ENCODE results near the gene ANKRD34C.

Gene ANKRD34C

GRCh38 chr15:79282371-79283251 lies at the start of gene ANKRD34C:
TSS of gene ANKRD34C (plus strand) at chr15:79282722. CDS start at chr15:79293285, 10,563 bp downstream.
- DNase-seq (ENCODE audit: extremely low read depth, low read depth) = no peak

GRCh38 chr15:79233236-79233635 lies 49.3 kb upstream of the ANKRD34C start:
- no peak for TF ChIP-seq CTCF (IDR thresholded peaks at IDR 0.05; ENCODE audit: low read depth, low read length)
- DNase-seq (ENCODE audit: extremely low read depth, low read depth) = no peak

More at GRCh38 chr15:79282371-79283251, at the start of gene ANKRD34C:
- no peak for TF ChIP-seq CTCF (IDR thresholded peaks at IDR 0.05; ENCODE audit: low read depth, low read length)

- no peak for DNase-seq (ENCODE audit: extremely low read depth, low read depth)
- TF ChIP-seq CTCF (IDR thresholded peaks at IDR 0.05; ENCODE audit: low read depth, low read length) = no peak
Measured at GRCh38 chr15:79240036-79240435, 42.5 kb upstream of the ANKRD34C start.

- no peak for TF ChIP-seq CTCF (IDR thresholded peaks at IDR 0.05; ENCODE audit: low read depth, low read length)
- DNase-seq (ENCODE audit: extremely low read depth, low read depth) = no peak
Measured at GRCh38 chr15:79243723-79244122, 38.8 kb upstream of the ANKRD34C start.

GRCh38 chr15:79244876-79245275 lies 37.6 kb upstream of the ANKRD34C start:
- no peak for DNase-seq (ENCODE audit: extremely low read depth, low read depth)
- TF ChIP-seq CTCF (IDR thresholded peaks at IDR 0.05; ENCODE audit: low read depth, low read length) = no peak

- no peak for DNase-seq (ENCODE audit: extremely low read depth, low read depth)
- TF ChIP-seq CTCF (IDR thresholded peaks at IDR 0.05; ENCODE audit: low read depth, low read length) = no peak
Measured at GRCh38 chr15:79248183-79248582, 34.3 kb upstream of the ANKRD34C start.

GRCh38 chr15:79257454-79257853 lies 25.1 kb upstream of the ANKRD34C start:
- DNase-seq (ENCODE audit: extremely low read depth, low read depth) = no peak
- no peak for TF ChIP-seq CTCF (IDR thresholded peaks at IDR 0.05; ENCODE audit: low read depth, low read length)
